GM19193 (cell line): Measurements from ENCODE around the gene ATP1A1.

ENCODE experiments used
- POLR2A ChIP-seq: IDR thresholded peaks from 4 replicates; pipeline ENCODE4 v1.6.1; 2011; ENCODE audit not compliant: insufficient read depth, insufficient read length; ENCODE audit errors: extremely low read depth

Gene ATP1A1

DNA sequence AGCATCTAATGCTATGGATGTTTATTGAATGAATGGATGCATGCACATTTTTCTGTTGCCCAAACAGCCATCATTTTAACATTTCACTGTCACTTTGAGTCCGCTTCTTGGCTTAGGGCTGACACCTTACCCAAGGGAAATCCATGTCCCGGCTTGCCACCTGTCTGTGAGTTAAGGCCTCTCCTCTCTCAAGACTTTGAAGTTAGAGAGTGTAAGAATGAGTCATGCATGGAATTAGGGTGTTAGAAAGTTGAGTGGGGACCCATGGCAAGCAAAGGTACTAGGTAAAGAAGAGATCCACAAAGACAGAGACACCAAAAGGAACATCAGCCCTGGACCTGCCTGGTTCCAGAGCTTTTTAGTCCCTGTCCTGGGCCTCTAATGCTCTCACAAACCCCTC is 35.1 kb downstream of the ATP1A1 start:
- TF ChIP-seq POLR2A: no peak

DNA sequence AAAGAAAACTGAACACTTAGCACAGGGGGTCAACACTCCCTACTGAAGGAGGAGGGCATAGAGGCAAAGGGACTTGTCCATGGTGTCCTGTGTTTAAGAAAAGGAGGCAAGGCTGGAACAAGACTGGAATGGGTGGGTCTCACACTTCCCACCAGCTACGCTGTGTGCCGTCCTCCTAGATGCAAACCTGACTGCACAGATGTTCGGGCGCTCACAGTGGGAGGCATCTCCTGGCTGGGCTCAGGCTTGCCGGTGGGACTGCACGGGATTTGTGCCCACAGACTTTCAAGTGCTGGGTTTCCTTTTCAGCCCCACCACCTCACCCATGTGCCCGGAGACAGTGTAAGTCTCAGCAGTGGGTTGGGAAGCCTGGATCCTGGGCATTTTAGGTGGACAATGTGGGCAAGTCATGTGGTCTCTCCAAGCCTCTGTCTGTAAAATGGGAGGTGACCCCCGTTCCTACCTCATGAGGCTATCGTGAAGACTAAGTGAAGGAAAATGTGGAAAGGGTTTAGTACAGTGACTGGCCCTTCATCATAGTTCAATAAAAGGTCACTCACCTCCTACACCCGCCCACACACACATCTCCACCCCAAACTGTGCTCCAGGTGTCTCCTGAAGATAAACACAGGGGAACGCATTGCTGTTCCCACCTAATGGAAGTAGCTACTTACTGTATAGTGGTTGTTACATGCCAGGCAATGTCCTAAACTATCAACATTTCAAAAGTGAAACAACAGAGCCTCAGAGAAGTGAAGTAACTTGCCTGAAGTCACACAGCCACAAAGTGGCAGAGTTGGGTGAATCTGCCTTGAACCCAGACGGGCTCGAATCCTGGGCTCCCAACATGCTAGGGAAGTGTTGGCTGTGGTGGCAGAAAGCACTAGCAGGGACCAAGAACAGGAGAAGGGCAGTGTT is 36.0 kb downstream of the ATP1A1 start:
- TF ChIP-seq POLR2A: no peak

DNA sequence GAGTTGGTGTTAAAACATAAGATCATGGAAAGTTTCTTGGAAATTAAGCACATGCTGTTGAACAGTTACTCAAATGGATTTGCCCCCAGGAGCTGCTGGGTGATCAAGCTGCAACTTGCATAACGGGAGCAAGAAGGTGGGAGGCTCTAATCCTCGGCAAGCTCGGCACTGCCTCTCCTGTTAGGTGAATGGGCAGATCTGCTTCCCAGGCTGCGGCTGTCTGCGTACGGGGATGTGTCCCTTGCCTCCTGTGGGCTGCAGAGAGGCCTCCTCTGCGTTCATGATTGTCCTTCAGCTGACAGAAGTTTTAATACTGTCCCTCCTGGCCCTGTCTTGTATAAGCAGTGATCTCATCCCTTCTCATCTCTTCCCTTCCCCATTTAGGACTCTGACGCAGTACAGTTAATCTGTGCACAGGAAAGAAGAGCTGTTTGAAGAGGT is 36.7 kb downstream of the ATP1A1 start:
- TF ChIP-seq POLR2A: no peak

DNA sequence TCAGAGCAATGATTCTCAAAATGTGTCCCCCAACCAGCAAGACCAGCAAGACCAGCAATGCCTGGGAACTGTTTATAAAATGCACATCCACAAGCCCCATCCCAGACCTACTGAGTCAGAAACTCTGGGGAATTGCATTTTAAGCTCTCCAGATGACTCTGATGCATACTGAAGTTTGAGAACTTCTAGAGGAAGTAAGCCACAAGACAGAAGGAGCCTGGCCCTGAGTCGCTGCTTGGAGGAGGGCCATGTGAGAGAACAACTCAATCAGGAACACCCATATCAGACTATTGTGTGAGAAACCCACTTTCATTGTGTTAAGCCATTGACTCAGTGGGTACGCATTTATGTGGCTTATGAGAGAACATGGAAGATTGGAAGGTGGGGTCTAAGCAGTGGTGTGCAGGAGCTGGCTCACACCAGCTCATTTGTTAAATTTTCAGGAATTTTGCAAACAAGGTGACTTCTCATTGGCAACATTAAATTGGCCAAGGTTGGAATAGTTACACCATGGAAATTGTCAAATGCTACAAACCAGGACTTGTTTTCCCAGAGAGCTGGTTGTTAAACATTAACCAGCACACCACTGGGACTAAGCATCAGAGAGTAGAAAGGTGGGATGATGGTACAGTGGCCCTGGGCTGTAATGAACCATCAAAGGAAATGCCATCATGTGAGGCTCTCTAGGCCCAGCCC is 38.9 kb downstream of the ATP1A1 start:
- TF ChIP-seq POLR2A: no peak

DNA sequence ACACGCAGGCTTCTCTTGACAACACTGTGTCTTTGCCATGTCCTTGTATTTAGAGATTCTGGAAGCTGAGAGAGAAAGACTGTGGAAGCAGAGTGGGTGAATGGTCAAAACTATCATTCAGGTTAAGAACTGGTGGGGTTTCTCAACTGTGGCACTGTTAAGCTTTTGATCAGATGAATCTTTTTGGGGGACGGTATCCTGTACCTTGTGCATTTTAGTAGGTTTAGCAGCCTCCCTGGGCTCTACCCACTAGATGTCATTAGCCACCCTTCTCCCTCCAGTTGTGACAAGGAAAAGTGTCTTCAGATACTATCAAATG is 39.4 kb downstream of the ATP1A1 start:
- no peak for TF ChIP-seq POLR2A

DNA sequence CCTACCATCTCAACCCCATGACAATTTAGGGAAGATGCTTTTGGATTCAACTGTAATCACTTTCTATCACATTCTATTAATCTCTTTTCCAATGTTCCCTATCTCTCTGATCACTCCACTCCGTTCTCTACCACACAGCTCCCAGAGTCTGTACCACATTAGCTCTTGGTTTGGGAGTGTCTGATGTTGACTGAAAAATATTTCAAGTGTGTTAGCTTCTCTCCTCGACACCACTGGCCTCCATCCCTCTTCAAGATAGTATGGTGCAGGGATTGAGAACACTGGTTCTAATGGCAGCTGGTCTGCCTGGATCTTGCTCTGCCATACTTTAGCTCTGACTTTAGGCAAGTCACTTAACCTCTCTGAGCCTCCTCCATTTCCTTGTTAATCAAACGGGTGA is 39.9 kb downstream of the ATP1A1 start:
- TF ChIP-seq POLR2A: no peak

DNA sequence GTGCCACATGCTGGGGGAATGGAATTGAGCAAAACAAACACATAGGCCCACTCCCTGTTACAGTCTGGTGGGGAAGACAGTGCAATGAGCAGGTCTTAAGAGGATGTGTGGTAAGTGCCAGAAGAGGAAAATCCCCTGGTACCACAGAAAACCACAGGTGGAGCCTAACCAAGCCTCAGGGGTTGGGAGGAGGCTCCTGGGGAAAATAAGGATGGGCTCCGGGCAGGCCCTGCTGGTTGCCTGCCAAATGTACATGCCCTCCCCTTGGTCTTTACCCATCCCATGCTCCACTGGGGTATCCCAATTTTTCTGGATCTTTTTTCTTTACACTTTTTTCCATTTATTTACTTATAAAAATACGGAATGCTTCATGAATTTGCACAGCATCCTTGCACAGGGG is 40.4 kb downstream of the ATP1A1 start:
- no peak for TF ChIP-seq POLR2A

DNA sequence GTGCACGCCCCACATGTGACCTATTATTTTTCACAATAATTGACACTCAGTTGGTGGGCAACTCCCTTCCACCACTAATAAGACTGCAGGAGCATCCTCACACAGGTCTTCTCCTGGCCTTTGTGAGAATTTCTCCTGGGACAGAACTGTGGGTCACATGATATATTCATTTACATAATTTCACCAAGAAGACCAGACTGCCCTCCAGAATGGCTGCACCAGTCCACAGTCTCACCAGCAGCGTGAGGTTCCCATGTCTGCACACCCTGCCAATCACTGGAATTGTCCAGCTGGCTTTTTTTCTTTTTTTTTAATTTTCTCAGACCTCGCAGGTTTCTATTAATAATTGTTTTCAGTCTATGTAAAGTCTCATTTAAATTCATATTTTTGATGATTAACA is 41.3 kb downstream of the ATP1A1 start:
- no peak for TF ChIP-seq POLR2A

DNA sequence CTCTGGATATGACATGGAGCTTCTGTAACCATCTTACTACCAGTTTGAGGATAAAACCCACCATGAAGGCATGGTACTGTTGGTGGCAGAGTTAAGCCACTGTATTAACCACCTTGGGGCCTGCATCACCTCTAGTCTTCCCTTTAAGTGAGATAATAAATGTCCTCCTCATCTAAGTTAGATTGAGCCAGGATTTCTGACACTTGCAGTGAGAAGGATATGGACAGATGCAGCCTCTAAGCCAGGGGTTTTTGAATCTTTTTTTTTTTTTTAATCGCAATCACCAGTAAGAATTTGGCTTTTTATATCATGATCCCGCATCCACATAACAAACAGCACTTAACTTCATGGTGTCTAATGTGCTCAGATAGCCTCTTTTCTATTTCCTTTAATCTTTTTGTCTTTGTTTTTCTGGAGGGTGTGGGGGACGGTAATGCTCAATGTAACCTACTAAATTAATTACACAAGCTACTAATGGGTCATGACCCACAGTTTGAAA is 42.2 kb downstream of the ATP1A1 start:
- TF ChIP-seq POLR2A: no peak

DNA sequence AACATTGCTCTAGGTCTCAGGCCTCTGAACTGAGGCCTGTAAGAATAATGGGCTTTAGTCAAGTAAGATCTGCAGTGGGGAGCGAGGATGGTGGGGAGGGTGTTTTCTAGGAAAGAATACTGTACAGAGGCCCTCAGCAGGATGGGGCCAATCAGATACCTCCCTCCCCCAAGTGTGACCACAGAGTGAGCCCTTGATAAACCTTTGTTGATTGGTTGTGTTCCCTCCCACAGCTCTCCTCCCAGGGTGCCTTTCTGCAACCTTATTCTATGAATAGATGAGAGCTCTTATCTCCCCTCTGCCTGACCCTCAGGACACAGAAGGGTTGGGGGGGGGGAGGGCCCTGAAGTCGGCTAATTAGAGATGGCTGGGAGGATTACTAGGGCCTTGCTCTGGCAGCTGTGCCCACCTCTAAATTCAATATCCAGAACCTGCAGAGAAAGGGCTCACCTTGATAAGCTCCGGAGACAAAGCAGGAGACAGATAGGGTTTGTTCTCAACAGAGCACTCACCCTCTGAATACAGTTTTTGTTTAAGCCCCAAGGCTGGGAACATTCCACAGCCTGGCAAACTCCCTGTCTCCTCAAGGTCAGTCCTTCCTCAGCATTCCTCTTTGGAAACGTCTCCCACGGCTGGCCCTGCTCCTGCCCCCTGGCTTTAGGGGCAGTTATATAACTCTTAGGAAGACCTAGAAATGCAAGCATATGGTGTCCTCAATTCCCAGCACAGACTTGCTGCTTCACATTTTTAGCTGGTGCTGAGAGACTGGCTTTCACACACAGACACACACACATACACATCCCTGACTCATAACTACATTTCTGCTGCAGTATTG is 42.9 kb downstream of the ATP1A1 start:
- TF ChIP-seq POLR2A: no peak

DNA sequence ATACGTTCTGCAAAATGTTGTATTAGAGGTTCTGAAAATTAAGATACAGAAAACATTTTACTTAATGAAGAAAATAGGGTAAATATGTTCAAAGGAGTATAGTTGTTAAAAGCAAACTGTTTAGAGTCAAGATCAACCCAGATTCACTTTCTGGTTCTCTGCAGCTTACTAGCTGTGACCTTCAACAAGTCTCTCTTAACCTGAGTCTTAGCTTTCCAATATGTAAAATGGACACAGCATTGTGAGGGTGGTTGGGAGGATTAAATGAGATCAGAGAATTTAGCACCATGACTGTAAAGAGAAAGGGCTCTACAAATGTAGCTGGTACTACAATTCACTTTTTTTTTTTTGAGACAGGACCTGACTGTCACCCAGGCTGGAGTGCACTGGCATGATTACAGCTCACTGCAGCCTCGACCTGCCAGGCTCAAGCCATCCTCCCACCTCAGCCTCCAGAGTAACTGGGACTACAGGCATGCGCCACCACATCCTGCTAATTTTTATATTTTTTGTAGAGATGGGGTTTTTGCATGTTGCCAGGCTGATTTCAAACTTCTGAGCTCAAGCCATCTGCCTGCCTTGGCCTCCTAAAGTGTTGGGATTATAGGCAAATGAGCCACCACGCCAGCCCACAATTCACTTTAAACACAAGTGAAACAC is 43.9 kb downstream of the ATP1A1 start:
- TF ChIP-seq POLR2A: no peak

DNA sequence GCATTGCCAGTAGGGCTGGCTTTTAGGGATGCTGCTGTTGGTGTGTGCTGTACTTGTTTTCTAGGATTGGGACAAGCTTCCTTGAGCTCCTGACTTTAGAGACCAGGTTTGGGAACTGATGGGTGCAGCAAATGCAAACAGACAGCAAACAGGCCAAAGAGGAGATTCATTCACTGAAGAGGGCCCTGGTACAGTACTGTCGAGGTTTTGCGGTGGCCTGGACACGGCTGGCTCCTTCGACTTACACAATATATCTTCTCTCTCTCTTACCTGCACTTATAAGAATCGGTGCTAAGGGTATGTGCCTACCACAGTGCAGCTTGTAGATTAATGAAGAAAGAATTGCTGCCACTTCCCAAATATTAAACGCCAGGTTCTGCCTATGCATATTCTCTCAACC is 44.6 kb downstream of the ATP1A1 start:
- TF ChIP-seq POLR2A: no peak

DNA sequence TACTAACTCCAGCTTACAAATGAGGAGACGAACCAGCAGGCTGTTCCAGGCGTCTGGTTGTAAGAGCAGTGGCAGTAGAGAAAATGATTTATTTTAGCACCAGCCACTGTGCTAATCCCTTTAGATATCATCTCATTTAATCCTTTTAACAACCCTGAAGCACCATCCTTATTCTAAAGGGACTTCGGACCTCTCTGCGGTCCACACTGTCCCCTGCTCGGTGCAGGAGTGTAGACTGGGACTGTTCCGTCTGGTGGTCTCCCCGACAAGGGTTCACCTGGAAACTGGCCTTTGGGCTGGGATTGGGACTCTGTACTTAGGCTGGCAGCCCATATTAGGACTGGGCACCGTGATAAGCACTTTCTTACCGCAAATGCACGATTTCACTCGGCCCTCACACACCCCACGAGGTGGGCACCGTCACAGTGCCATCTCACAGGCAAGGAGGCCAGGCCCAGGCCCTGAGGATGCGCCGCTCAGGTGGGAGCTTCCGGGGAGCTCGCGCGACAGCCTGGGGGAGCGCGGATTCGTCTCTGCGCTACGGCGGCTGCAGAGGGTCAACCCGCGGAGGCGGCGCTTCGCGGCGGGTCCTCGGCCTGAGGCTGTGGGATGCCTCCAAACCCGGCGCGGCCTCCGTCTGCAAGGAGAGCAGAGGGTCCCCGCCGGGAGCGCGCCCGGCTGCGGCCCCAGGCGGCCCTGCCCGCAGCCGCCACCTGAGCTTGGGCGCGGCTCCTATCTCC is 45.2 kb downstream of the ATP1A1 start:
- TF ChIP-seq POLR2A: peak; percentile 96

DNA sequence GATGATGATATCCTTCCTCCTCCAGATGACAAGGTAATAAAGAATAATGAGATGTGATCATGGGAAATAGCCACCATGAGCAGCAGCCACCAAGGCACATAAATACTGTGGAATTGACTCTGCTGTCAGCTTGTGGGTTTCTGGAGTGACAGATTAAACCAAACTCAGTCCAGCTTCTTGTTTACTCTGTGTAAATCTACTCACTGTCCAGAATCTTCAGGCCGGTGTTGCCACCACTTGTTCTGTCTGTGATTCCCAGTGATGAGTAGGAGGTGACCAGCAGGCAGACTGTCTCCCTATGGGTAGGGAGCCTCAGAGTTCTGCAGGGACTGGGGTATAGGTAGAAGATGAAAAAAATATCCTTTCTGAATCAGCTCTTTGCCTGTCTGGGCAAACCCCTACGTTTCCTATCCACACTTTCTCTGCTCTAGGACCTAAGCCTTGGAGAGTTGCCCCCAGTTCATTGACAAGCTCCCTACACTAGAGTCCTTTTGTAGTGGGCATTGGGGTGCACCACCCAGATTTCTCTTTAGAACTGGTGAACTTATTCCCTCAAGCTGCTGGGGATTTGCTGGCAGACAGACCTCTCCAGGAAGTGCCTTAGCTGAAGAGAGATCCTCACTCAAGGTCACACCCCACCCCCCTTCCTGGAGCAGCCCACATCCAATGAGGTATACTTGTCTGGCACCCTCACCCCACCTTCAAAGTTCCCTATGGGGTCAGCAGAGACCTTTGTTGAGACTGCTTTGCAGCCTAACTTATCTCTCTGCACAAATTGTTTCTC is 47.6 kb downstream of the ATP1A1 start:
- TF ChIP-seq POLR2A: no peak

DNA sequence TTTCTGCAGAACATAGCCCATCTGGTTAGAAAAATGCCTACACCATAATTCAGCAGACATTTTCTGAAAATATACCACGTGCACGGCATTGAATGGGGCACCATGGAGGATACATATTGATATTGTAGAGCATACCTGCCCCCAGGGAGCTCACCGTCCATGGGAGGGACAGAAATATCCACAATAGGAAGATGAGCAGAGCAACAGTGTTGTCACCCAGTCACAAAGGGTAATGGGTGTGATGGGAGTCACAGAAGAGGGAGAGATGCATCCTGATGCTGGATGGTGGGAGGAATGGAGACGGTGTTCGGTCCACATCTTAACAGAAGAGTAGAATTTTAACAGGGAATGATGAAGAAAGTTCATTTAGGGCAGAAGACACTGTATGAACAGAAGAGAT is 51.4 kb downstream of the ATP1A1 start:
- TF ChIP-seq POLR2A: no peak
